ENCODE results near the gene TTLL11. TPM values are rescaled to one million over a fixed set of nuclear protein-coding genes. Genes with fewer than 3 reads are reported as not detected.

TTLL11 gene
- total RNA-seq, 1 donor = 6.2 TPM

- DNase-seq (ENCODE audit: insufficient read length, low spot score, missing footprints) = peak; percentile 60
- H3K36me3 ChIP-seq (ENCODE audit: insufficient read depth, low read length) = no peaks in the 10 kb centered on the region
- no peaks in the 10 kb centered on the region for H3K9me3 ChIP-seq (ENCODE audit: low read depth, low read length)
- no peak overlapping the region for H2AFZ ChIP-seq (ENCODE audit: low read length)
- H3K79me2 ChIP-seq (ENCODE audit: insufficient read depth, low read length) = no peaks in the 10 kb centered on the region
- H3K4me1 ChIP-seq (ENCODE audit: insufficient read depth, low read length) = peaks cover 4% of the 10 kb centered on the region
- peaks cover 11% of the 10 kb centered on the region for H3K27me3 ChIP-seq (ENCODE audit: insufficient read depth, low read length)
- TF ChIP-seq CTCF (IDR thresholded peaks at IDR 0.05; ENCODE audit: extremely low read depth, low read depth, low read length) = no peak
- H3K4me3 ChIP-seq (ENCODE audit: insufficient read depth, low read length) = no peak overlapping the region
- no peaks in the 10 kb centered on the region for H4K20me1 ChIP-seq (ENCODE audit: insufficient read depth, low read length)
- H3K27ac ChIP-seq (ENCODE audit: low read depth, low read length) = no peak overlapping the region
- no peak overlapping the region for H3K4me2 ChIP-seq (ENCODE audit: insufficient read depth, low read length)
Measured at GRCh38 chr9:122133263-122133983, 40.3 kb upstream of the TTLL11 start.

GRCh38 chr9:122132539-122132938 is 39.4 kb upstream of the TTLL11 start:
- Histone ChIP-seq H4K20me1 (ENCODE audit: insufficient read depth, low read length) (no peaks in the 10 kb centered on the region), H3K79me2 (ENCODE audit: insufficient read depth, low read length) (no peaks in the 10 kb centered on the region), H3K36me3 (ENCODE audit: insufficient read depth, low read length) (no peaks in the 10 kb centered on the region), H2AFZ (ENCODE audit: low read length) (no peak overlapping the region), H3K9me3 (ENCODE audit: low read depth, low read length) (no peaks in the 10 kb centered on the region), H3K4me3 (ENCODE audit: insufficient read depth, low read length) (no peak overlapping the region), H3K4me2 (ENCODE audit: insufficient read depth, low read length) (no peak overlapping the region), H3K4me1 (ENCODE audit: insufficient read depth, low read length) (peaks cover 4% of the 10 kb centered on the region), H3K27ac (ENCODE audit: low read depth, low read length) (no peak overlapping the region), H3K27me3 (ENCODE audit: insufficient read depth, low read length) (peaks cover 11% of the 10 kb centered on the region)
- DNase-seq (ENCODE audit: insufficient read length, low spot score, missing footprints) = peak; percentile 52
- TF ChIP-seq CTCF (IDR thresholded peaks at IDR 0.05; ENCODE audit: extremely low read depth, low read depth, low read length) = no peak

GRCh38 chr9:122131401-122132001 is 38.4 kb upstream of the TTLL11 start:
- no peaks in the 10 kb centered on the region for H4K20me1 ChIP-seq (ENCODE audit: insufficient read depth, low read length)

More at GRCh38 chr9:122131401-122132001, 38.4 kb upstream of the TTLL11 start:
- Histone ChIP-seq H3K4me3 (ENCODE audit: insufficient read depth, low read length) (no peak overlapping the region), H3K27me3 (ENCODE audit: insufficient read depth, low read length) (peaks cover 11% of the 10 kb centered on the region), H3K27ac (ENCODE audit: low read depth, low read length) (no peak overlapping the region), H3K79me2 (ENCODE audit: insufficient read depth, low read length) (no peaks in the 10 kb centered on the region), H3K4me1 (ENCODE audit: insufficient read depth, low read length) (peaks cover 4% of the 10 kb centered on the region), H3K36me3 (ENCODE audit: insufficient read depth, low read length) (no peaks in the 10 kb centered on the region), H3K9me3 (ENCODE audit: low read depth, low read length) (no peaks in the 10 kb centered on the region), H2AFZ (ENCODE audit: low read length) (no peak overlapping the region), H3K4me2 (ENCODE audit: insufficient read depth, low read length) (no peak overlapping the region)
- DNase-seq (ENCODE audit: insufficient read length, low spot score, missing footprints) = peak; percentile 62
- TF ChIP-seq CTCF (IDR thresholded peaks at IDR 0.05; ENCODE audit: extremely low read depth, low read depth, low read length) = no peak
